GM19238 (cell line): ENCODE data around the gene BCAS3.

Experiments
- DNase-seq: peaks from one replicate; pipeline ENCODE4 v3.0.0; 2011; ENCODE audit warnings: low spot score; ENCODE audit not compliant: insufficient read length

Gene BCAS3

DNA sequence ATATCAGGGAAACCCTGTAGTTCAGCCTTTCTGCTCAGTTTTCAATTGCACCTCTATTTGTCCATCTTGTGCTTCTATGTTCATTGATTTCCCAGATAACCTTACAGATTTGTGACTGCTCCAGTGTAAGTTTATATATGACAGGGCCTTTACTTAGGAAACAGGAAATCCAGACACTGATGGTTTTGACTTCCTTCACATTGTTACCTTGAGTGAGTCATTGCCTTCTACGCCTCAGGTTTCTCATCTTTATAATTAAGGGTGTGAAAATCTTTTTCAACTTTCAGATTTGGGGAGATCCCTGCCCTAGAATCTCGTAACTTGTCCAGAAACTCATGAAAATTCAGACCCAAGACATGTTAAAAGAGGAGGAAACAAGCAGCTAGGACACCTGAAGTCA, 379.6 kb downstream of the BCAS3 start:
- no peak for DNase-seq

- no peak for DNase-seq
Observed at GRCh38 chr17:61058066-61058465, 380.4 kb downstream of the BCAS3 start.

GRCh38 chr17:61063528-61063927, 385.9 kb downstream of the BCAS3 start:
- DNase-seq: no peak

- no peak for DNase-seq
Observed at GRCh38 chr17:61064087-61064951, 386.7 kb downstream of the BCAS3 start.

DNA sequence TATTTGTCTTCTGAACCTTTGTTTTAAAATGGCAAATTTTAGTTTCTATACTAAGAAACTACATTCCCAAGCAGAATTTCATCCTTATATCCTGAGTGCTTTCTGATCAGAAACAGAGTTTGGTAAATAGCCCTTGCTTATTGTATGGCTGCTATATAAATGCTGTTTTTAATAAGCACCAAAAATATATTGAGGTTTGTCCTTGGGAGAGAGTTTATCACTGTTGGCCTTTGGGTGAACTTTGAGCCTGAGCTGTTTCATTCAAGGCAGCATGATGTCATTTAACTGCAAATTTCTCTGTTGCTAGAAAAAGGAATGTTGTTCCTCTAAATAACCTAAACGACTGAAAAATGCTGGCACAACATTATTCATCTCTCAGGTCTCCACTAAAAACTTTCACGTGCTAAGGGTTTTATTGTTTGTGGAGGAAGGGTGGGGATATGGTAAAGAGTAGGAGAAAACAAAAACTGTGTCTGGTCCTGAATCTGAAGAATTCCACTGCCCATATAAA, 387.7 kb downstream of the BCAS3 start:
- DNase-seq: no peak

- DNase-seq: no peak
Observed at GRCh38 chr17:61066062-61066461, 388.4 kb downstream of the BCAS3 start.

DNA sequence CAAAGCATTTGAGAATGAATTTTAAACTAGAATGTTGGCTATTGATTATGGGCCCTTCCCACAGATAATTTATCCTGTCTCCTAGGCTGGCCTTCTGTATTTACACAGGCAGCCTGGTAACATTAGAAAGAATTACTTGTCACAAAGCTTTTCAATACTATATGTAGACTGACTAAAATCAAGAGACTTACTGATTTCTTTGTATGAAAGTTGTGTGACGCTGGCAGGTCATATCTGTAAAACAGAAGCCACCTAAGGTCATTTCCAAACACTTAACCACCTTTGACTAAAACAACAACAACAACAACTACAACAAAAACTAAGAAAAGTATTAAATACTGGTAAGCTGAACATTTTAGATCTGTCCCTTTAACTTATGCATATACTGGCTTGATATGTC, 393.0 kb downstream of the BCAS3 start:
- no peak for DNase-seq

GRCh38 chr17:61072648-61073047, 395.0 kb downstream of the BCAS3 start:
- no peak for DNase-seq

- no peak for DNase-seq
Observed at GRCh38 chr17:61073131-61073530, 395.5 kb downstream of the BCAS3 start.

DNA sequence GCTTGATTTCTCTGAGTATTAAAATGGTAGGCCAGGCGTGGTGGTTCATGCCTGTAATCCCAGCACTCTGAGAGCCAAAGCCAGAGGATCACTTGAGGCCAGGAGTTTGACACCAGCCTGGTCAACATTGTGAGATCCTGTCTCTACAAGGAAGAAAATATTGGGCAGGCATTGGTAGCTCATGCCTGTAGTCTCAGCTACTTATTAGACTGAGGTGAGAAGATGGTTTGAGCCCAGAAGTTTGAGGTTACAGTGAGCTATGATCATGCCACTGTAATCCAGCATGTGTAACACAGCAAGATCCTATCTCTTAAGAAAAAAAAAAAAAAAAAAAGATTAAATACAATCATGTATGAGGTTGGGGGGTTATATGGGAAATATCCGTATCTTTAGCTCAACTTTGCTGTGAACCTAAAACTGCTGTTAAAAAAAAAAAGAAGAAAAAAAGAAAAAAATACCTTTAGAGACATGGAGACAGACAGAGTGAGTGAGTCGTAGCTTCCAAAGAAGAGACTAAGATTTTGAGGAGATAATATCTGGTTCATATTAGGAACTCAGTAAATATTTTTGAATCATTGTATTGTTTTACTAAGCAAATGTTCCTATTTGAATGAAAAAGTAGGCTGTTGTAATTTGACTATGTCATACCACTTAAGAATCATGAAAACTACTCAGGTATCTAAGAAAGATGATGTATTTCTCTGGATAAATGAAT, 396.3 kb downstream of the BCAS3 start:
- no peak for DNase-seq

DNA sequence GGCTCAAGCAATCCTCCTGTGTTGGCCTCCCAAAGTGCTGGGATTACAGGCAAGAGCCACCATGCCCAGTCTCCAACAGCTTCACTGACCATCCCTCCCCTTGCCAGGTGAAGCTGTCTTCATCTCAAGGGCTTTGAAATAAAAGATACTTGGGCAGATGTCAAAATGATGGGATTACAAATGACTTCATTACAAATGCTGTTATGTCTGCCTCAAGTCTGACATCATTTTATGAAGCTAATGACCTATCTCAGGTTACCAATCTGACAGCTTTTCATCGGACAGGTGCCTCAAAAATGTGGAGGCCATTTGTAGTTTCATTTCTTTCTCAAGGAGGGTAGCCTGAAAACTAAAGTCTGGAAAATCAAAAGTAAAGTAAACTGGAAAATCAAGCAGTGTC, 398.3 kb downstream of the BCAS3 start:
- no peak for DNase-seq

DNA sequence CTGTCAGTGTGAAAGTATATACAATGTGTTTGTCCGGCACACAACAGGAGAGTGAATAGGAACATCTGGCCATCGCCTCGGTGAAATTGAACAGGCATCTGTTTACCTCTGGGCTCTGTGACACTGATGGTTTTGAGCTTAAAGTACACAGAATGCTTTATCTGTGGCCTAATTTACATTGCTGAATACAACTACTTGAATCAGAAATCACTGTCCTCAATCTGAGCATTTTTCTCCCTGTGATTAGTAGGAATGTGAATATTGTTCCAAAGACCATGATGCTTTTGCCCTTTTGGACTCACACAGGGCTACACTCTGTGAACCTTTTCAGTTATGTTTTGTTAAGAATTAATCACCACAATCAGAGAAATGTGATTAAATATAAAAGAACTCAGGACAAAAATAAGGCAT, 399.0 kb downstream of the BCAS3 start:
- DNase-seq: no peak

DNA sequence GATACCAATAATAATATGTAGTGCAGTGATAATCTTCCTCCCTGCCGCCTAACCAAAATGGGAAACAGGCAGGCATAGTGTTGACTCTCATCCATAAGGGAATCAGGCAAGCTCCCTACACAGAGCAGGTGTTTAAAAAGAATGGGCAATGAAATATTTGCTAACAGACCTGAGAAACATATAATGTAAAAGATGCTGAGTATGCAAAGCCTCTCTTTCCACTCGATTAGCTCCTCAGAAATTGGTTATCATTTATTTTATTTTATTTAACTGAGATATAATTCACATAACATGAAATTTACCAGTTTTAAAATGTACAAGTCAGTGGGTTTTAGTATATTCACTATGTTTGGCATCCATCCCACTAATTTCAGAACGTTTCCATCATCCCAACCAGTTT, 404.3 kb downstream of the BCAS3 start:
- no peak for DNase-seq

DNA sequence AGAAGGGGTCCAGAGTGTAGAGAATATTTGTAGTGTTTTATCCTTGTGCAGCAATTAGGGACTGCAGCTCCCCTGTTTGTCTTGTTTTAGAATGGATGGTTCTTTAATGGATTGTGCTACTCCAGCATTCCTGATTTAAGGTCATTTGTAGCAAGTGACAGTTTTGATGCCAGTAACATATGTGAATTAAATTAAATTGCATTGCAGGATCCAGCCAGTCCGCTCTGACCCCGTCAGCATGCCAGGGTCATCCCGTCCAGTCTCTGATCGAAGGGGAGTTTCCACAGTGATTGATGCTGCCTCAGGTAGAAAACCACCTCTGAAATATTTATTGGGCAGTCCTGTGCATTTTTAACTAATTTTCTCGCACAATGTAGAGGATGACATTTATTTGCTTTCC, 406.6 kb downstream of the BCAS3 start:
- DNase-seq: no peak

GRCh38 chr17:61087024-61087423, 409.4 kb downstream of the BCAS3 start:
- no peak for DNase-seq

GRCh38 chr17:61088556-61088955, 410.9 kb downstream of the BCAS3 start:
- no peak for DNase-seq

DNA sequence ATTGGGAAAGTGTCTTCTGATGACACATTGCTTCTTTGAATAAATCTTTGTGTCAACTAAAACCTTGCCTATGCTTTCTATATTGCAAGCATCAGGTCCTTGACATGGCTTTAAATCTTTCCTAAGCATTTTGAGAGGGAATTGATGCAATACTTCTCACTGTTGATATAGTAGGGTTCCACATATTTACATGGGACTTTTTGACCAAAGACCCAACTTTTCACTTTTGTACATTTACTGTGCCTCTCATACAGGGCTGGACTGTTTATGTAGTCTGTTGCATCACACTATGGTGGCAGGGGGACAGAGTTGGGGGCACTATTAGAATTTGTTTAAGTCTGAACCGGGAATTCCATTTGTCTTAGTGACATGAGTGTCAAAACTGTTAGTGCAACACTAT, 413.4 kb downstream of the BCAS3 start:
- DNase-seq: no peak

GRCh38 chr17:61097781-61098180, 420.1 kb downstream of the BCAS3 start:
- DNase-seq: no peak

- no peak for DNase-seq
Observed at GRCh38 chr17:61106354-61106753, 428.7 kb downstream of the BCAS3 start.

GRCh38 chr17:61116577-61116976, 438.9 kb downstream of the BCAS3 start:
- DNase-seq: no peak

DNA sequence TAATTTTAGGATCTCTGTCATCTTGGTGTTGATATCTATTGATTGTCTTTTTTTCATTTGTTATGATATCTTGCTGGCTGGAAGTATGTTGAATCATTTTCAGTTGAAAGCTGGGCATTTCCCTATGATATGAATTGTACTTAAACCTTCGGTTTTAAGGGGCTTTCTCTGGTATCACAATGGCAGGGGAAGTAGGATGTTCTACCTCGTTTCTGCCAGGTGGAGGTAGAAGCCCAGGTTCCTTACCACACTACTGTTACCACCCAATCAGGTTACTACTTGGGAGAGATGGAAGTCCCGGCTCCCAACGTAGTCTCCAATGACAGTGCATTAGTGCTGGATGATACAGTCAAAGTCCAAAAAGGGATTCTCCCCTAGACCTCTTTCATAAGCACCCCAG, 440.3 kb downstream of the BCAS3 start:
- DNase-seq: no peak

DNA sequence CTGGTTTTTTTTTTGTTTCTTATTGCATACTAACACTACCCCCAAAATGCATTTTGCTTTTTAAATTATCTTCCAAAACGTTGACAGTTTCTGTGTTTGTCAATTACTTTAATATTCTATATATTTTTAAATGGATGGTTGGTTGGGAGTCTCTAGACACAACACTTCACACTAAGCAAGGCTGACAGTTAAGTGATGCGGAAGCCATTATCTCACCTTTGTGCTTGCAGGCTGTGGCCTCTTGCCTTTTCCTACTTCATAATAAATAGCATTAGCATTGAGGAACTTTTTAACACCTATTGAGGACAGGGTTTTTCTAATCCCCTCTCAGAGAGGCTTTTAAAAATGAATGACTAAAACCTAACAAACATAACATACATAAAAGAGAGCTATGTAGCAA, 441.2 kb downstream of the BCAS3 start:
- DNase-seq: no peak
